ENCODE data around the gene XIST.
"Not testable (repeated sequence)": the region's sequence is repeated elsewhere in the genome, so short reads cannot be mapped to it uniquely, and the experiment has no call there.

XIST gene

GRCh38 chrX:73799888-73800287, 52.6 kb downstream of the XIST start:
- no peak for DNase-seq (ENCODE audit: low read depth)

DNA sequence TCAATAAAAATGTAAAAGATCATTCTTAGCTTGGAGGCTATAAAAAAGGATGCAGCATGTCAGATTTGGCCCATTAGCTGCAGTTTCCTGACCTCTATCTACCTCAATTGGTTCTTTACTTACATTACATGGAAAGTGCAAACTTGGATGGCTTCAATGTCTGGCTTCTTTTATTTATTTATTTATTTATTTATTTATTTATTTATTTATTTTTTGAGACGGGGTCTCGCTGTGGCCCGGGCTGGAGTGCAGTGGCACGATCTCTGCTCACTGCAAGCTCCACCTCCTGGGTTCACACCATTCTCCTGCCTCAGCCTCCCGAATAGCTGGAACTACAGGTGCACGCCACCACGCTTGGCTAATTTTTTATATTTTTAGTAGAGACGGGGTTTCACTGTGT, 60.0 kb downstream of the XIST start:
- not testable (repeated sequence) for DNase-seq (ENCODE audit: low read depth)

- DNase-seq (ENCODE audit: low read depth), result no peak
Measured at GRCh38 chrX:73785493-73785892, 67.0 kb downstream of the XIST start.
